HL-60/S4 (cell line): ENCODE data around the gene ABCE1.

Experiments used
- in situ Hi-C: fragments of 300-500 bp; cut with MboI; formaldehyde crosslinking; loops from 2 replicates; pipeline ENCODE4 v1.14.3; 2022; ENCODE audit warnings: low sequenced_read_pairs

ABCE1 gene

DNA sequence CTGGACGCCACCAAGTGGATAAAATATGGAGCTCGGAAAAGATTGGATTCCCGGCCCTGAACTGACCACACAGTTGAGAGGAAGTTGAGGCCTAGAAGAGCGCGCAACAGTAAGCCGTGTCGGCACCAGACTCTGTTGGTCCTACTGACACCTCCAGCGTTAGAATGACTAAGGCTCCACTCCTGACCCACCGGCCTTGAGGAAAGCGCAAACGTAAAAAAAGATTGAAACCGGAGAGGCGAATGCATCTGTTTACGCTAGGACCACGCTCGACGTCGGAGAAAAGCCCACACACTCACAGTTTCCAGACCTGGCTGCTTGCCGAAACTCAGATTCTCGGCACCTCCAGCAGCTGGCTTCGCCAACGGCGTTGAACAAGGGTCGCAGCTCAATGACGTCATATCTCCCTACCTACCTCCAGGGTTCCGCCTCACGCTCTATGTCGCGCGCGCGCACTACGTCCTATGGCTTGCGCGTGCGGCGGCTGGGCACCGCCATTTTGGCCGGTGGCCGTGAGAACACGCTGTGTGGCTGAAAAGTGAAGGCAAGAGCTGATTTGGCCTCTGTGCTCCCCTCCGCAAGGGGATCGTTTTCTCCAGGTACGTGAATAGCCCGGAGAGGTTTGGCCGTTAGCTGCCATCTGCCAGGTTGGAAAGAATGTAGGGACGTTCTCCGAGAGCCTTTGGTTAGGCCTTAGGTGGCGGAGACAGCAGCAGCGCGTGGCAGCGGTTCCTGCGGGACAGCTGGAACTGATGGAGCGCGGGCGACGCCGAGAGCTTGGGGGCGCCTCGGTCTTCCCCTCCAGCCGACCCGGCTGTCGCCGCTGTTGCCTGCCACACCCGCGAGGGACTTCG, at the start of gene ABCE1, which contains the start of gene ANAPC10:
Gene ABCE1 (plus strand): TSS at position 491 of the 854 bp plus-strand sequence. CDS start 6,102 bp downstream, outside the sequence.
Gene ANAPC10 (minus strand): TSS at position 376 of the 854 bp plus-strand sequence. CDS start 2,097 bp downstream, outside the sequence.
- in situ Hi-C loops: no loop called here

DNA sequence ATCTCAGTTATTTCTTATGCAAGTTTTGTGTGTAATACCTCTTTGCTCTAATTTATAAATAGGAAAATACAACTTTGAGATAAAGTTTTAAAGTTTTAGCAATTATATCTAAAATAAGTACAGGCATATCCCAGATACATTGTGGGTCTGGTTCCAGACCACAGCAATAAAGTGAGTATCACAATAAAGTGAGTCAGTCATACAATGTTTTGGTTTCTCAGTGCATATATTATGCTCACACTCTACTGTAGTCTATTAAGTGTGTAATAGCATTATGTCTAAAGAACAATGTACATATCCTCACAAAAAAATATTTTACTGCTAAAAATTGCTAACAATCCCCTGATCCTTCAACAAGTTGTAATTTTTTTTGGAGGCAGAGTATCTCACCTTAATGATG, 49.3 kb upstream of the ABCE1 start:
- in situ Hi-C loops: no loop called here

- in situ Hi-C loops: no loop called here
Observed at GRCh38 chr4:145049241-145049640, 48.9 kb upstream of the ABCE1 start.

DNA sequence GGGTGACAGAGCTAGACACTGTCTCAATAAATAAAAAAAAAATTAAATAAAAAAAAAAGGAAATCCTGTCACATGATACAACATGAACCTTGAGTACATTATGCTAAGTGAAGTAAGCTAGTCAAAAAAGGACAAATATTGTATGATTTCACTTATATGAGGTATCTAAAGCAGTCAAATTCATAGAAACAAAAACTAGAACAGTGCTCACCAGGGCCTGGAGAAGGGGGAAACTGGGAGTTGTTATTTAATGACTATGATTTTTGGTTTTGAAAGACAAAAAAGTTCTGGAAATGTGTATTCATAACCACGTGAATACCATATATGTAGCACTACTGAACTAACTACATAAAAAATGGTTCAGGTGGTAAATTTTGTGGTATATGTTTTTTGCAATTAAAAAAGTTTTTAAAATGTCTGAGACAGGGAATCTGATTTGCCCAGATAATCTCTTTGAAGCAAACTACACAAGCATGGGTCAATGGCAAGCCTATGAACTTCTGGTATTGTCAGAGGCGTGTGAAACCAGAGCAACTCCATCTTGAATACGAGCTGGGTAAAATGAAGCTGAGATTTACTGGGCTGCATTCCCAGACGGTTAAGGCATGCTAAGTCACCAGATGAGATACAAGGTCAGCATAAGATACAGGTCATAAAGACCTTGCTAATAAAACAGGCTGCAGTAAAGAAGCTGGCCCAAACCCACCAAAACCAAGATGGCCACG, 42.4 kb upstream of the ABCE1 start:
- in situ Hi-C loops: loop anchor here (25.0 kb wide), 1 partner anchor 868 kb away; no protein-coding TSS in a partner anchor

DNA sequence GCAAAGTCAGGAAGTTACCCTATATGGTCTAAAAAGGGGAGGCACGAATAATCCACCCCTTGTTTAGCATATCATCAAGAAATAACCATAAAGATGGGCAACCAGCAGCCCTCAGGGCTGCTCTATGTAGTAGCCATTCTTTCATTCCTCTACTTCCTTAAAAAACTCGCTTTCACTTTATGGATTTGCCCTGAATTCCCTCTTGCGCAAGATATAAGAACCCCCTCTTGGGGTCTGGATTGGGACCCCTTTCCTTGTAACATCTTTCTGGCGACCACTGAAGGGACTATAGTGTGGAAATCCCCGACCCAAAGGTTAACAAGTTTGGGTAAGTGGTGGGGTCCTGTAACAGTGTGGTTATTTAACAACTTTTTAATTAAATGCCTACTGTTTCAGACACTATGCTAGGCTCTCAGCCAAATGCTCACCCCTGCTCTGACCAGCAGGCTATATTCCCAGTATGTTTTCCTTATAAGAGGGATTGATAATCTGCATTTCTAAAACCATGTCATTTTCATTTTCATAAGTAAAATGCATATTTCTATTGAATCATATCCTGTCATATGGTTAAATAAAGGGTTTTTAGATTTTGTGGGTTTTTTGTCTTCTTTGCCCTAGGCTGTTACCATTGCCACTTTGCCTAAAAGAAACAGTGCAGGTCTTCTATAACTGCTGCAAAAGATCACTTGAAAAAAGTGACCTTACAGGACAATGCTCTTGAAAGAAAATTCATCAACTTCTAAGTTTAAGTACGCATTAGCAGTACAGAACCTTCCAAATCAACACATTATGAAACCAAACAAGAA, 41.6 kb upstream of the ABCE1 start:
- in situ Hi-C loops: loop anchor here (25.0 kb wide), 1 partner anchor 869 kb away; no protein-coding TSS in a partner anchor

GRCh38 chr4:145058256-145058655, 39.9 kb upstream of the ABCE1 start:
- in situ Hi-C loops: loop anchor here (25.0 kb wide), 1 partner anchor 871 kb away; no protein-coding TSS in a partner anchor

DNA sequence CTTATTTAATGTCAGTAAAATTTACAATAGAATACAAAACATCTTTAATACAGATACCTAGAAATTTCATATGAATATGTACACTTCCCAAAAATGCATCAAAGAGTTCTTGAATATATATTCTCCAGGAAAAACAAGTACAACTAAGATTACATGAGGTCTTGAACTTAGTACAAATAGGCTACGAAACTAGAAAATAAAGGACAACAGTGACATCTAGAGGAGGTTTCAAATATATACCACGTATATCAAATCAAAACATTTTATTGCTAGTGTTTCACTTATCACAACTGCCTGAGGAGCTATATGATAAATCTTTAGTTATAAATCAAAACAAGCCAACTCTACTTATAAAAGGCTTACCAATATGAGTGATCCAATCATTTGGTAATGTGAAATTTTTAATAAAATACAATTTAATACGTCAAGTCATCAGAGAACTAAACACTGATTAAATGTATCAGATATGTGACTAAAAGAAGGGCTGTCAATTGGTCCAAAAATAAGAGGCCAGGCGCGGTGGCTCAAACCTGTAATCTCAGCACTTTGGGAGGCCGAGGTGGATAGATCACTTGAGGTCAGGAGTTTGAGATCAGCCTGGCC, 36.7 kb upstream of the ABCE1 start:
- in situ Hi-C loops: loop anchor here (25.0 kb wide), 1 partner anchor 874 kb away; no protein-coding TSS in a partner anchor

DNA sequence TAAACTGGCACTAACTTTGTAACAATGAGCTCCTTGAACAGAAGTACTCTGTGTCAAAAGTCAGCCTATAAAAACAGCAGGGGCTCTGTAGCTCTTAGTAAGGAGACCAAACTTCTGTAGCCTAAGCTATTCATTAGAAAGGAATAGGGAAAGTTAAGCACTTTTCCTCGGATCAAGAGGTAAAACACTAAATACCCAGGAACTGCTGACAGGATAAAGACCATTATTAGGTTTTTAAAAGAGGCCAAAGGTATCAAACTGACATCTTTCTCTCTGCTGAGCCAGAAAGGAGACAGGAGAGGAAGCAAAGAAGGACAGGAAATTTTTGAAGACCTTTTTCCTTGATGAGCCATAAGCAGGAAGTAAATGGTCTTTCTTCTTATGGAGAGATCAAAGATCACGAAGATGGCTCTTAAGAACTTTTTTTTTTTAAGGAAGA, 32.0 kb upstream of the ABCE1 start:
- in situ Hi-C loops: loop anchor here (25.0 kb wide), 1 partner anchor 879 kb away; no protein-coding TSS in a partner anchor

GRCh38 chr4:145069361-145069760, 28.8 kb upstream of the ABCE1 start:
- in situ Hi-C loops: loop anchor here (25.0 kb wide), 1 partner anchor 882 kb away; no protein-coding TSS in a partner anchor

DNA sequence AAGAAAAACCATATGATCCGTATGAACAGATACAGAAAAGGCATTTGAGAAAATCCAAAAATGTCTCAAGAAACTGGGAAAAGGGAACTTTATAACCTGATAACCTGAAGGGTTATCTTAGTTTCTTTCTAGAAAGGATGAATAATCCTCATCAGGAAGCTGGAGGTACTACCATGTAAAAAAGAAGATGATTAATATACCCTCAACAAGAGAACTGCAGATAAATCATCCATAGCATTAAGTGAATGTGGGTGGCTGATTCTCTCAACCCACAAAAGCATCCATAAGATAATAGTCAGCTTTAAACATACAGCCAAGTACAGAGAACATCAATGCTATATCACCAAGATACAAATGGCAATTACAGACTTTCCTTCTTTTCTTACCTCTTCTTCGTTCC, 26.6 kb upstream of the ABCE1 start:
- in situ Hi-C loops: loop anchor here (25.0 kb wide), 1 partner anchor 884 kb away; no protein-coding TSS in a partner anchor

- in situ Hi-C loops: no loop called here
Observed at GRCh38 chr4:145075742-145076468, 22.2 kb upstream of the ABCE1 start.

DNA sequence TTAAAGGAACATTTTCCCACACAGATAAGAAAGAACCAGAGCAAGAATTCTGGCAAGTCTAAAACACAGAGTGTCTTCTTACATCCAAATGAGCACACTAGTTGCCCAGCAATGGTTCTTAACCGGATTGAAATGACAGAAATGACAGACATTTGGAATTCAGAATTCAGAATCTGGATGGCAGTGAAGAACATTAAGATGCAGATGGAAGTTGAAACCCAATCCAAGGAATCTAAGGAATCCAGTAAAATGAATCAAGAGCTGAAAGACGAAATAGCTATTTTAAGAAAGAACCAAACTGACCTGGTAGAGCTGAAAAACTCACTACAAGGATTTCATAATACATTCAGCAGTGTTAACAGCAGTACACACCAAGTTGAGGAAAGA, 21.6 kb upstream of the ABCE1 start:
- in situ Hi-C loops: no loop called here

GRCh38 chr4:145081756-145082155, 16.4 kb upstream of the ABCE1 start:
- in situ Hi-C loops: no loop called here

GRCh38 chr4:145083891-145084605, 14.1 kb upstream of the ABCE1 start:
- in situ Hi-C loops: no loop called here

DNA sequence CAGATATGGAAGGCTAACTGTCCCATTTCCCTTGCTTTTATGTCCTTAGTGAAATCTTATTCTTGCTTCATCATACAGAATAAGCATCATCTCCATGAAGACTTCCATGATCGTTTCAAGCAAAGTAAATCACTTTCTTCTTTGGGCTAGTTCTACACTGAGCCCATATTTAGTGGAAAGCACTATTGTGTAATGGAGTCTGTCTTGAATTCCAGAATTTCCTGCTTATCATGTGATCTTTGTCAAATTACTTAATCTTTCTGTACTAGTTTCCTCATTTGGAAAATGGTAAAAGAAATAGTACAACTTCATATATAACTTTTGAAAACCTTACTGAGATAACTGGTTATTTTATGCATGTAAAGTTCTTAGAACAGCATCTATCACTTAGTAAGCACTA, 7.7 kb upstream of the ABCE1 start:
- in situ Hi-C loops: no loop called here

DNA sequence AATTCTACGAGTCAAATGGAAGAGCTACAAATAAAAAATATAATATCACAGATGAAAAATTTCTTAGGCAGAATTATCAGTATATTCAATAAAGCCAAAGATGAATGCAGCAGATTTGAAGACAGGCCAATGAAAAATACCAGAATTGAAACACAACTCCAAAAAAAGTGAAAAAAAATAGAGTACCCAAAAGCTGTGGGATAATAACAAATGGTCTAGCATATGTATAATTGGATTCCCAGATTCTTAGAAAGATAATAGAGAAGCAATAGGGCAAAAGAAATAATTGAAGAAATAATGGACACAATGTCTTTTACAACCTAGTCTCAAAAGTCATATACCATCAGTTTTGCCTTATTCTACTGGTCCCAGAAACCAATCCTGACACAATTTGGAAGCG, 4.5 kb upstream of the ABCE1 start:
- in situ Hi-C loops: no loop called here

DNA sequence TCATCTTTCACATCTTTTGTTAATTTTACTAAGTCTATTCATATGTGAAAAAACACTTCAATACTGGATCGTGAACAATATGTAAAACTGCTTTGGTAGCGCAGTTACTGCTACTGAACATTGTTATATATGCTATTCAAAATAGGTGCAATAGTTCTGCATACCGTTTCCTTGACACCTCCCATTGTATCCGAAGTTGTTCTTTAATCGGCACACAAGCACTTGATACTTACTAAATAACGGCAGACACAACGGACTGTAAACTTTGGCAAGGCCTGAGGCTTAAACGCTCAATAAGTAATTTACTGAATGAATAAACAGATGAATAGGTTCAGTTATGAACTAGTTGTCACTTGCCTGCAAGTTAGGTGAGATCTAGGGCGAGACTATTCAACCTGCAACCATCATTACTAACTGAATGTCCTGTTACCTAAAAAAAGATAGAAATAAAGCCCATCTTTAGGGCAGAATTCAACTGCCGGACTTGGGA, 735 bp upstream of the ABCE1 start:
- in situ Hi-C loops: no loop called here

- in situ Hi-C loops: no loop called here
Observed at GRCh38 chr4:145098675-145099037, 545 bp downstream of the ABCE1 start.

DNA sequence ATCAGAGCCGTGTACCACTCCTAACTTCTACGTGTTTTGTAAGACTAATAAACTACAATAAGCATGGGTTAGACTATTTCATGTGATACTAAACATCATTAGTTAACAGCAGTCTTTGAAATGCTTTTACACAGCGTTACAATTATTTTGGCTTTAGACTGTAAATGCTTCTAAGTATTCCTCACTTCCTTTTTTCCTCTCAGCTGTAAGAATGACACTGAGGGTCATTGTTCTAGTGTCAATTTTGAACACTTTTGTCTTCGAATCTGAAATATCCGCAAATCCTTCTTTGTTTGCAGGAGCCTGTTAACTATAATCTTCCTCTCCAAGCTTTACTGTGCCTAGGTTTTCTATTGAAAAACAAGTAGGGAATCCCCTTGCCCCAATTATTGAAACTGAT, 1.5 kb downstream of the ABCE1 start:
- in situ Hi-C loops: no loop called here
